Subcutaneous abdominal adipose tissue (tissue), 5 donors: ENCODE data around the gene ADRM1.

Source experiments
- H3K27ac ChIP-seq: one replicate; pipeline ENCODE4 v1.7.0; 2013; ENCODE audit warnings: low read depth, mild to moderate bottlenecking, inconsistent platforms, low read length, moderate library complexity
- H3K27me3 ChIP-seq, 5 donors: one replicate each; pipeline ENCODE4 v1.7.0; 2013; ENCODE audit warnings: low read length in 5 of 5, inconsistent platforms in 1 of 5; ENCODE audit not compliant: control insufficient read depth in 5 of 5, insufficient read depth in 4 of 5
- H3K36me3 ChIP-seq, 5 donors: one replicate each; pipeline ENCODE4 v1.7.0; 2013; ENCODE audit warnings: low read length in 5 of 5; ENCODE audit not compliant: control insufficient read depth in 5 of 5, insufficient read depth in 5 of 5
- H3K4me1 ChIP-seq, 5 donors: one replicate each; pipeline ENCODE4 v1.7.0; 2013; ENCODE audit warnings: low read length in 5 of 5, mild to moderate bottlenecking in 3 of 5, moderate library complexity in 1 of 5; ENCODE audit not compliant: control insufficient read depth in 5 of 5, insufficient read depth in 5 of 5
- H3K4me3 ChIP-seq, 5 donors: one replicate each; pipeline ENCODE4 v1.7.0; 2013; ENCODE audit warnings: low read length in 5 of 5, low read depth in 1 of 5
- H3K9ac ChIP-seq, 5 donors: one replicate each; pipeline ENCODE4 v1.7.0; 2013; ENCODE audit warnings: low read length in 5 of 5, mild to moderate bottlenecking in 4 of 5, moderate library complexity in 3 of 5
- H3K9me3 ChIP-seq, 5 donors: one replicate each; pipeline ENCODE4 v1.7.0; 2013; ENCODE audit warnings: low read length in 5 of 5; ENCODE audit not compliant: control insufficient read depth in 5 of 5
- donor health status: healthy.
- donor health status: healthy.
- donor health status: healthy.
- donor health status: healthy.
- donor health status: healthy.

The ADRM1 gene

DNA sequence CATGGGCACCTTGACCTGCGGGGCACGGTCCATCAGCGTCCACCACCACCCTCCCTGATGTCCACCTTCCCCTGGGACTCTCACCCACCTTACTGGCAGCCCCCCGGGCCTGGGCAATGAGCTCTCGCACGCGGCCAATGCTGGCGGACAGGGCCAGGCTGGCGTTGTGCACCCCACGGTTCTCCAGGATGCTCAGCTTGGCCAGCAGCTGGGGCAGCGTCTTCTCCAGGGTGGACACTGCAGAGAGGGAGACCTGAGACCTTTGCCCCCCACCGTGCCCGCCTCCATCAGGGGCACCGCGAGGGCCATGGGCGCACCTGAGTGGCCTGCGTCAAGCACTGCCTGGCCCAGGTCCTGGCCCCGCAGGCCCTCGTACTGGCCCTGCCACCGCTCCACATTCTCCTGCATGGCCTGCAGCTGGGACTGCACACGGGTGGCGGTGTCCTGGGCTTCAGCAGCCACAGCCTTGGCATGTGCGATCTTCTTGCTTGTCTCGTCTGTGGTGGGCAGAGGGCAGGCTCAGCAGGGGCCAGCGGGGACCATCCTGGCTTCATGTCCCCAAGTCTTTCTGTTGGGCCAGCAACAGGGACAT is 12.0 kb downstream of the ADRM1 start:
- H3K9me3 ChIP-seq: no peaks in the 10 kb centered on the region
- H3K4me1 ChIP-seq: peaks cover 0 to 9% (median 5%) of the 10 kb centered on the region in 5 donors
- no peak overlapping the region for H3K4me3 ChIP-seq
- H3K27me3 ChIP-seq: no peaks in the 10 kb centered on the region
- peaks cover 0 to 86% (median 65%) of the 10 kb centered on the region in 5 donors for H3K36me3 ChIP-seq
- no peak overlapping the region for H3K27ac ChIP-seq
- no peak overlapping the region for H3K9ac ChIP-seq

GRCh38 chr20:62315773-62316172 is 13.0 kb downstream of the ADRM1 start:
- H3K27ac ChIP-seq: no peak overlapping the region
- no peaks in the 10 kb centered on the region for H3K27me3 ChIP-seq
- no peak overlapping the region for H3K4me3 ChIP-seq
- H3K4me1 ChIP-seq: peaks cover 0 to 9% (median 5%) of the 10 kb centered on the region in 5 donors
- no peaks in the 10 kb centered on the region for H3K9me3 ChIP-seq
- peaks cover 0 to 84% (median 68%) of the 10 kb centered on the region in 5 donors for H3K36me3 ChIP-seq
- no peak overlapping the region for H3K9ac ChIP-seq

DNA sequence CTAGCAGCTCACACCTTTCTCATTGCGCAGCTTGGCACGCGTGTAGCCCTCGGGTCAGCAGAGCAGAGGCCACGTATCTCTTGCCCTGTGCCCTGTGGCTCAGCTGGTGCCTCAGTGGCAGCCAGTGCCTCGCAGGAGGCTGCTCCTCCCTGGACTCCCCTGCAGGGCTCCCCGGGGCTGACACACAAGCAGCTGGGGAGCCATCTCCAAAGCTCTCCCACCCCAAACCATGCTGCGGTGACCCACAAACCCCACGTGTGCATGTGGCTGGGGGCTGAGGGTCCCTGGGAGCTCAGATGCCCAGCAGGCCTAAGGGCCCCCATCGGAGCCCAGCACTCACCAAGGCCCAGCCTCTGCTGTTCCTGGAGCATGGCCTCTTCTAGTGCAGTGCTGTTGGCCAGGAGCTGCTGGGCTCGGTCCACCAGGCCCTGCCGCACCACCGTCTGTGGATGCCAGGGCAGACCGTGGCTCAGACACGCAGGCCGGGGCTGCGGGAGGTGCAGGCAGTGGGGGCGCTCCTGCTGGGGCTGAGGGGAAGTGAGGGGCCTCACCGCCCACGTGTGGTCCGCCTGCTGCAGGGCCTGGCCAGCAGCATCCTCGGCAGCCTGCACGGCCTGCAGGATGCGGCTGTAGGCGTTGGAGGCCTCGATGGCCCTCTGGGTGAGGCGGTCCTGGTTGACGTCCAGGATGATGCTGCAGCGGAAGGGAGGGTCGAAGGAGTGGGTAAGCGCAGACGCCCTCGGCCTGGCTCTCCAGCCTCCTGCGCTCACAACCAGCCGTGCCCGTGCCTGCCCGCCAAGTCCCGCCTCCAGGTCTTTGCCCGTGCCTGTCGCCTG is 13.8 kb downstream of the ADRM1 start:
- no peak overlapping the region for H3K27ac ChIP-seq
- H3K4me3 ChIP-seq: no peak overlapping the region
- peaks cover 0 to 9% (median 5%) of the 10 kb centered on the region in 5 donors for H3K4me1 ChIP-seq
- no peaks in the 10 kb centered on the region for H3K27me3 ChIP-seq
- H3K9ac ChIP-seq: no peak overlapping the region
- no peaks in the 10 kb centered on the region for H3K9me3 ChIP-seq
- H3K36me3 ChIP-seq: peaks cover 0 to 77% (median 61%) of the 10 kb centered on the region in 5 donors

- Histone ChIP-seq H3K27ac (no peak overlapping the region), H3K9me3 (no peaks in the 10 kb centered on the region), H3K36me3 (peaks cover 0 to 78% (median 58%) of the 10 kb centered on the region in 5 donors), H3K9ac (no peak overlapping the region), H3K4me1 (peaks cover 0 to 9% (median 5%) of the 10 kb centered on the region in 5 donors), H3K4me3 (no peak overlapping the region), H3K27me3 (no peaks in the 10 kb centered on the region)
These were observed 14.4 kb downstream of the ADRM1 start for GRCh38 chr20:62317167-62317655.

DNA sequence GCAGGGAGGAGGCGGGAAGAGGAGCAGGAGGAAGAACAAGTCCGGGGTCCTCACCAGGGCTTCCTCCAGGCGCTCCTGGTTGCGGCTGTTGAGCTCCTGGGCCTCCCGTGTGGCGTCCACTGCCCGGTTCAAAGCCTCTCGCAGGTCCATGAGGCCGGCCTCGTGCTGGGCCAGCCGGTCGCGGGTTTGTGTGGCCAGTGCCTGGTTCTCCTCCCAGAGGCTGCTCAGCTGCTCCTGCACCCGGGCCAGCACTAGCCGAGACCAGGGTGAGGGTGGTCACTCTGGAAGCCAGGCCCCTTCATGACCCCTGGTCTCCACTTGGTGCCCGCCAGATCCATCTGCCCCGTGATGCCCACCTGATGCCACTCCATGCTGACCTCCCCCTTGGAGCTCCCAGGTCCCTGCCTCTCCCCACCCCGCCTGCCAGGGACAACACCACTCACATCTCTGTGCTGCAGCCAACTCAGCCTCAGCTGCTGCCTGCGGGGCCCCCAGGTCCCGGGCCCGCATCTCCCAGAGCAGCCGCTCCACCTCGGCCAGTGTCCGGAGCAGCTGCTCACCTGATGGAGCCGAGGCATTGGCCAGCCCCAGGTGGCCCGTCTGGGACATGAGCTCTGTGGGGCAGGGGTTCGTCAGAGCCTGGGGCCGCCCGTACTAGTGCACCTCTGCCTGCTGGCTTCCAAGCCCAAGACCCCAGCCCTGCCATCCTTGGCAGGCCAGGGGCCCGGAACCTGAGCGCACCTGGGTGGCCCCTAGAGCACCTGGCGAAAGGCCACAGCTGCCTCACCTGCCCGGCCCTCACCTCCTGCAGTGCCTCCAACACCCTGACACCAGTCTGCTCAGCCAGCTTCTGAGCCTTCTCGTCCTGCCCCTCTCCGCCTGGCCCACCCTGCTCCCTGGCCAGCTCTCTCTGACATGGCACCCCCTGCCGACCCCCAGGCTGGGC is 15.9 kb downstream of the ADRM1 start:
- Histone ChIP-seq H3K4me3 (no peak overlapping the region), H3K36me3 (peaks cover 0 to 72% (median 57%) of the 10 kb centered on the region in 5 donors), H3K9ac (no peak overlapping the region), H3K4me1 (peaks cover 0 to 9% (median 5%) of the 10 kb centered on the region in 5 donors), H3K27ac (no peak overlapping the region), H3K9me3 (no peaks in the 10 kb centered on the region), H3K27me3 (no peaks in the 10 kb centered on the region)

- no peak overlapping the region for H3K9ac ChIP-seq
These were observed 16.6 kb downstream of the ADRM1 start for GRCh38 chr20:62319346-62319909.

DNA sequence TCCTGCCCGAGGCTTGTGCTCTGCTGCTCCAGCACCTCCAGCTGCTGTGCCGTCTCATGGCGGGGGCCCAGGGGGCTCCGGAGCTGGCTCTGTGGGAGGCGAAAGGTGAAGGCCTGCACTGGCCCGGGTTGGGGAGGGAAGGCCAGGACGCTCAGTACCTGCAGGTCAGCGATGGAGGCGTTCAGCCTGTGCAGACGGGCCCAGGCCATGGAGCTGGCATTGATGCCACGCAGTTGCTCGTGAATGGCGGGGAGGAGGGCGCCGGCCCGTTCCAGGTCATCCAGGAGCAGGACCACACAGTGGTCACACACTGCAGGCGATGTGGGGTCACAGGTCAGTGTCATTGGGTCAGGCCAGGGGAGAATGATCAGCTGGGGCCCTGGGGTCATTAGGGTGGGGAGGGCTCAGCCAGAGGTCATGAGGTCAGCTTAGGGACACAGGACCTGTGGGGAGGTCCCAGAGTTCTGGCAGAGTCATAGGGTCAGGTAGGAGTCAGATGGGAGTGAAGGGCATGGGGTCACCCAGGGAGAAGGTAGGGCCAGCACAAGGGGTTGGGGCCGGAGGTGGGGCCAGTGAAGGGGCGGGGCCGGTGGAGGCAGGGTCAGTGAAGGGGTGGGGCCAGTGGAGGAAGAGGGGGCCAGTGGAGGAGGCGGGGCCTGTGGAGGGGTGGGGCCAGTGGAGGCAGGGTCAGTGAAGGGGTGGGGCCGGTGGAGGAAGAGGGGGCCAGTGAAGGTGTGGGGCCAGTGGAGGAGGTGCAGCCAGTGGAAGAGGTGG is 18.0 kb downstream of the ADRM1 start:
- Histone ChIP-seq H3K27ac (no peak overlapping the region), H3K4me1 (peaks cover 0 to 9% (median 5%) of the 10 kb centered on the region in 5 donors), H3K9me3 (no peaks in the 10 kb centered on the region), H3K27me3 (no peaks in the 10 kb centered on the region), H3K4me3 (no peak overlapping the region), H3K36me3 (peaks cover 0 to 72% (median 56%) of the 10 kb centered on the region in 5 donors), H3K9ac (no peak overlapping the region)

More at GRCh38 chr20:62319346-62319909, 16.6 kb downstream of the ADRM1 start:
- Histone ChIP-seq H3K4me1 (peaks cover 0 to 9% (median 5%) of the 10 kb centered on the region in 5 donors), H3K9me3 (no peaks in the 10 kb centered on the region), H3K27ac (no peak overlapping the region), H3K27me3 (no peaks in the 10 kb centered on the region), H3K36me3 (peaks cover 0 to 72% (median 59%) of the 10 kb centered on the region in 5 donors), H3K4me3 (no peak overlapping the region)

DNA sequence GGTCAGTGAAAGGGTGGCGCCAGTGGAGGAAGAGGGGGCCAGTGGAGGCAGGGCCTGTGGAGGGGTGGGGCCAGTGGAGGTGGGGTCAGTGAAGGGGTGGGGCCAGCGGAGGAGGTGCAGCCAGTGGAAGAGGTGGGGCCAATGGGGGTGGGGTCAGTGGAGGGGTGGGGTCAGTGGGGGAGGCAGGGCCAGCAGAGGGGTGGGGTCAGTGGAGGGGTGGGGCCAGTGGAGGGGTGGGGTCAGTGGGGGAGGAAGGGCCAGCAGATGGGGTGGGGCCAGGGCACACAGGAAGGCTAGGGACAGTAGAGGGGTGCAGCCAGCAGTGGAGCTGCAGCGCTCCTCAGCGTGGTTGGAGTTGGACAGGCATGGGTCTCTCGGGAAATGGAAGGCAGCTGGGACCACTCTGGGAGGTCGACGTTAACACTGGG is 18.7 kb downstream of the ADRM1 start:
- Histone ChIP-seq H3K4me1 (peaks cover 0 to 9% (median 5%) of the 10 kb centered on the region in 5 donors), H3K27me3 (no peaks in the 10 kb centered on the region), H3K27ac (no peak overlapping the region), H3K9me3 (no peaks in the 10 kb centered on the region), H3K9ac (no peak overlapping the region), H3K36me3 (peaks cover 0 to 71% (median 54%) of the 10 kb centered on the region in 5 donors), H3K4me3 (no peak overlapping the region)

DNA sequence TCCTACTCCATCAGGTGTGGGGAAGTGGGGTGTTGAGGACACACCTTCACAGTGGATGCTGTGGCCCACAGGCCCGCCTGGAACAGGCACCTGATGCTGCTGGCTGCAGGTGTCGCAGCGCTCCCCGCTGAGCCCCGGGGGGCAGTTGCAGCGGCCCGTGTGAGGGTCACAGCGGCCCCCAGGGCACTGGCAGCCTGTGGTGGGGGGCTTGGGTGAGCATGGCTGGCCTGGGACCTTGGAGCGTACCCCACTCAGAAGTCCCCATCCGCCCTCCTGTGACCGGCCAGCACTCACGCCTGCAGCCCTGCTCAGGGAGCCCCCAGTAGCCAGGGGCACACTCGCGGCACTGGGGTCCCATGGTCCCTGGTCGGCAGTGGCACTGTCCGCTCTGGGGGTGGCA is 19.2 kb downstream of the ADRM1 start:
- Histone ChIP-seq H3K27ac (no peak overlapping the region), H3K4me3 (no peak overlapping the region), H3K9ac (no peak overlapping the region), H3K36me3 (peaks cover 0 to 71% (median 55%) of the 10 kb centered on the region in 5 donors), H3K9me3 (no peaks in the 10 kb centered on the region), H3K4me1 (peaks cover 0 to 9% (median 5%) of the 10 kb centered on the region in 5 donors), H3K27me3 (no peaks in the 10 kb centered on the region)
